ENCODE measurements around the gene BMPR1A. TPM values are rescaled to one million over a fixed set of nuclear protein-coding genes. Genes with fewer than 3 reads are reported as not detected.
A peak's percentile ranks its signal among the peaks of the same experiment; 100 is the strongest.

Gene BMPR1A
- total and polyA plus RNA-seq, 2 experiments from 2014 or later, result 14.2 to 82.5 TPM

- TF ChIP-seq ETS1 (IDR thresholded peaks at IDR 0.05), result no peak
- TF ChIP-seq ZNF331 (CRISPR knock-in tag; IDR thresholded peaks at IDR 0.05; ENCODE audit: low read depth), result no peak
- no peak for TF ChIP-seq POLR2AphosphoS5 (IDR thresholded peaks at IDR 0.05; ENCODE audit: low read depth)
- TF ChIP-seq EZH2 (IDR thresholded peaks at IDR 0.05; ENCODE audit: low read depth, unreplicated experiment), result no peak
- no peak for TF ChIP-seq JUNB (IDR thresholded peaks at IDR 0.05; ENCODE audit: unreplicated experiment)
- no peak for TF ChIP-seq STAT1 (IDR thresholded peaks at IDR 0.05; ENCODE audit: unreplicated experiment)
- no peak for TF ChIP-seq NANOG (IDR thresholded peaks at IDR 0.05; ENCODE audit: borderline replicate concordance)
- no peak for TF ChIP-seq EZH2phosphoT487 (IDR thresholded peaks at IDR 0.05; ENCODE audit: unreplicated experiment)
- no peak for TF ChIP-seq ZNF114 (CRISPR knock-in tag; IDR thresholded peaks at IDR 0.05)
- no peak for TF ChIP-seq CTCF (conservative IDR thresholded peaks at IDR 0.05; ENCODE audit: low read depth in 2 of 2)
Observed at GRCh38 chr10:86862786-86863483, 106.5 kb downstream of the BMPR1A start (continued).

GRCh38 chr10:86863484-86863842 is 107.0 kb downstream of the BMPR1A start:
- ATAC-seq, result peak; percentile 5; the same call in 2 of the 3 replicates
- Mint-ChIP-seq H3K9me3 (no peaks in the 10 kb centered on the region; the same call in 2 of the 3 replicates), H3K27me3 (ENCODE audit: insufficient read depth, low read depth, poor library complexity) (peaks cover 14% of the 10 kb centered on the region), H3K4me3 (no peak overlapping the region; the same call in 2 of the 3 replicates), H3K27ac (peak overlapping the region; percentile 97), H3K4me1 (peaks cover 72% of the 10 kb centered on the region), H3K36me3 (ENCODE audit: low read depth) (peaks cover 16% of the 10 kb centered on the region)
- peak overlapping the region; percentile 100 for H3K27ac ChIP-seq (ENCODE audit: low read depth)
- peaks cover 52% of the 10 kb centered on the region for H3K79me2 ChIP-seq (replicated peaks; ENCODE audit: insufficient read depth)
- no peak overlapping the region for H2AFZ ChIP-seq
- DNase-seq (ENCODE audit: low spot score), result no peak
- H3K27me3 ChIP-seq (ENCODE audit: insufficient read depth), result no peaks in the 10 kb centered on the region
- H3K36me3 ChIP-seq (ENCODE audit: insufficient read depth), result no peaks in the 10 kb centered on the region
- peaks cover 29% of the 10 kb centered on the region for H3F3A ChIP-seq (replicated peaks; ENCODE audit: low read depth)
- H3K9me2 ChIP-seq (ENCODE audit: insufficient read depth), result no peaks in the 10 kb centered on the region
- H4K20me1 ChIP-seq (replicated peaks; ENCODE audit: insufficient read depth), result no peaks in the 10 kb centered on the region
- H3K4me1 ChIP-seq (ENCODE audit: insufficient read depth), result peaks cover 68% of the 10 kb centered on the region
- peak overlapping the region; percentile 59; the same call in 1 of the 2 replicates for H3K4me2 ChIP-seq
- no peak overlapping the region for H3K4me3 ChIP-seq
- TF ChIP-seq JUNB (IDR thresholded peaks at IDR 0.05; ENCODE audit: unreplicated experiment), result no peak
- TF ChIP-seq ETS1 (IDR thresholded peaks at IDR 0.05), result no peak
- TF ChIP-seq POLR2AphosphoS5 (IDR thresholded peaks at IDR 0.05; ENCODE audit: low read depth), result no peak
- no peak for TF ChIP-seq ZNF114 (CRISPR knock-in tag; IDR thresholded peaks at IDR 0.05)
- TF ChIP-seq EZH2 (IDR thresholded peaks at IDR 0.05; ENCODE audit: low read depth, unreplicated experiment), result no peak
- no peak for TF ChIP-seq CREB1 (CRISPR knock-in tag; IDR thresholded peaks at IDR 0.05; ENCODE audit: low read depth)
- no peak for TF ChIP-seq REST (IDR thresholded peaks at IDR 0.05; ENCODE audit: unreplicated experiment)
- TF ChIP-seq EZH2phosphoT487 (IDR thresholded peaks at IDR 0.05; ENCODE audit: unreplicated experiment), result no peak
